Endometrial microvascular endothelial cells (primary cell): ENCODE measurements around the gene FGF19. TPM values are rescaled to one million over a fixed set of nuclear protein-coding genes. Genes with fewer than 3 reads are reported as not detected.
"Not testable (repeated sequence)": the region's sequence is repeated elsewhere in the genome, so short reads cannot be mapped to it uniquely, and the experiment has no call there.

Experiments
- in situ Hi-C: cut with HindIII; loops from 2 replicates; pipeline ENCODE4 v1.10.0; 2017; ENCODE audit warnings: low sequenced_read_pairs, low pct_unique_long_range_greater_than_20kb; ENCODE audit errors: inconsistent ontology term
- total RNA-seq: library from RNA; depleted of rRNA; stranded (reverse); fragments of >200 nt; gene quantifications from one replicate; pipeline ENCODE4 v1.2.3, GENCODE V29; 2015; ENCODE audit errors: inconsistent ontology term

Gene FGF19
- total RNA-seq, 1 donor from 2014 or later, result not detected

DNA sequence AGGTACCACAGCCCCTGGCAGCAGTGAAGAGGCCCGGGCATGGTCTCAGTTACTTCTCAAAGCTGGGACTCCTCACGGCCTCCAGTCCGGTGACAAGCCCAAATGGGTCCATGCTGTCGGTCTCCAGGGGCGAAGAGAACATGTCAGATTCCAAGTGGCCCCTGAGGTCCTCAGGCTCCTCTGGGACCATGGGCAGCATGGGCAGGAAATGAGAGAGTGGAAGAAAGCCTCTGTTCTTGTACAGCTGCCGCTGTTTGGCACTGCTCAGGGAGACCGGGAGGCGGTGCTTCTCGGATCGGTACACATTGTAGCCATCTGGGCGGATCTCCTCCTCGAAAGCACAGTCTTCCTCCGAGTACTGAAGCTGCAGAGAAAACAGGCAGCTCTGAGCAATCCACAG, 4.6 kb downstream of the FGF19 start:
- in situ Hi-C loops, result no loop called here

DNA sequence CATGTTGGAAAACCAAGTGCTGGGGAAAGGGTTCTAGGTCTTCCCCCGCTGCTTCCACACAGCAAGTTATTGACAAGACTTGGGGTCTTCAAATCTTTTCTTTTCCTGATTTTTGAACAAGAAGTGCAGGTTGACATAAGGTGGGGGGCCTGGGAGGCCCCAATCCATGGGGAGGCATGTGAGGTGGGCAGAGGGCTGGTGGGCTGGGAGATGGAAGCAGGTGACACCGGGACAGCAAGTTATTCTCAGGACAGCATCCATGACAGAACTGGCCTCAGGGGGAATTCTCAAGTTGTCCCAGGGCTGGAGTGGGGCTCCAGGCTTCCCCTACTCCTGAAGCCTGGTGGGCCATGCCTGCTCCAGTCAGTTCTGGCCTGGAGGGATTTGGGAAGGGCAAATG, 5.5 kb downstream of the FGF19 start:
- in situ Hi-C loops, result no loop called here

DNA sequence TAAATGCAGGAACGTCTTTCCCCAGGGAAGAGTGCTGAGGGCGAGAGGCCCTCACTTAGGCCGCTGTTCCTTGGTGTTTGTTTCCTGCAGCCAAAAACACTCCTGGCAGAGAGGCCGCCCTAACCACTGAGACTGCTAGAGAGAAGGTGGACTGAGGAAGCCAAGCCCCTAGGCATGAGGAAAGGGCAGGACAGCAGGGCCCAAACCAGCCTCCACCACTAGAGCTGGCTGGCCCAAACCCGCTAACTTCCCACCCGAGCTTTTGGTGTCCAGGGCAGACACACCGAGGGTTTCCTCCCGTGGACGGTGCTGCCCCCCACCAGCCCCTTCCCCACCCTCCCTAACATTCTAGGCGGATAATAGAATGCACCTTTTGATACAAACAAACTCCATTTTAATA, 6.0 kb downstream of the FGF19 start:
- in situ Hi-C loops, result no loop called here

DNA sequence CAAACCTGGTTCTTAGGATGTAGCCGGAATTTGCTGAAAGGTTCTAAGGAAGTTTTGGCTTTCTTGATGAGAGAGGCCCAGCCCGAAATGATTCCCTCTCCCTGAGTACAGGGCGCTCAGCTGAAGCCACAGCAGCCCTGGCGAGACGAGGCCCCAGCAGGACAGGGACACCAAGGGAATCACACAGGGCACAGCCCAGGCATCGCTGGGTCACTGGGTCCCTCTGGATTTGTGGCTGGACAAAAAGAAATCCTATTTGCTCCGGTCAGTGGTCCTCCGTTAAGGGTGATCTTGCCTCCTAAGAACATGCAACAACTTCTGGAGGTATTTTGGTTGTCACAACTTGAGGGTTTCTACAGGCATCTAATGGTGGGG, 6.4 kb downstream of the FGF19 start:
- in situ Hi-C loops, result no loop called here

DNA sequence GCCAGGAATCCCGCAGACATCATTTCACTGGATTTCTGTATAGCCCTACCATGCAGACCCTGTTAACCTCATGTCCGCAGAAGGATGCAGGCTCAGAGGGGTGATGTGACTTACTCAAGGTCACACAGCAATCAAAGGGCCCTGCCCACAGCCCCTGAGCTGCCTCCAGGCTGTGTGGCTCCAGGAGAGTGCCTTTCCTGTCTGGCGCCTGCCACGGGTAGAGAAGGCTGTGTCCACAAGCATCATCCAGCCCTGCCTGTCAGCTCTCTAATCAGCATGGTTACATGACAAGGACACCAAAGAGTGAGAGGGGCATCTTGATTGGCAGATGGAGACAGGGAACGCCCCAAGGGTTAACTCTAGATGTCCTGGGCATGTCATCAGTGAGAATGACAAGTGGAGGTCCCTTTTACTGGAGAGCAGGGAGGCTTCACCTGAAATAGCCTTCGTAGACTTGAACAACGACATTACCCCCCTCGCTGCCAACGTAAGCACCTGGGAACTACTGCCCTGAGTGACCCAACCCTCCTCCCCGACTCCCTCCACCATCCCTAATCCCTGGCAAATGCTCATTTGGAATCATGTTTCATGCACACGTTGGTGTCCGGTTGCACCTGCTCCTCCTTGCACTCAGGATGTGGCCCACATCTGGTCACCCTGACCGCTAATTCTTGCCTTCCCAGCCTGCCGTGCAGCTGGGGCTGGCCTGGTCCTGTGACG, 6.9 kb downstream of the FGF19 start:
- in situ Hi-C loops, result no loop called here

DNA sequence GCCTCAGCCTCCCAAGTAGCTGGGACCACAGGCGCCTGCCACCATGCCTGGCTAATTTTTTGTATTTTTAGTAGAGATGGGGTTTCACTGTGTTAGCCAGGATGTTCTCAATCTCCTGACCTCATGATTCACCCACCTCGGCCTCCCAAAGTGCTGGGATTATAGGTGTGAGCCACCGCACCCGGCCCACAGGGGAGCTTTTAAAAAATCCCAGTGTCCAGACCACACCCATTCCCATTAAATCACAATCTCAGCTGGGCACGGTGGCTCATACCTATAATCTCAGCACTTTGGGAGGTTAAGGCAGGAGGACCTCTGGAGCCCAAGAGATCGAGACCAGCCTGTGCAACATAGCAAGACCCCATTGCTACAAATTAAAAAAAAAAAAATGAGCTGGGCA, 7.8 kb downstream of the FGF19 start:
- in situ Hi-C loops, result not testable (repeated sequence)

DNA sequence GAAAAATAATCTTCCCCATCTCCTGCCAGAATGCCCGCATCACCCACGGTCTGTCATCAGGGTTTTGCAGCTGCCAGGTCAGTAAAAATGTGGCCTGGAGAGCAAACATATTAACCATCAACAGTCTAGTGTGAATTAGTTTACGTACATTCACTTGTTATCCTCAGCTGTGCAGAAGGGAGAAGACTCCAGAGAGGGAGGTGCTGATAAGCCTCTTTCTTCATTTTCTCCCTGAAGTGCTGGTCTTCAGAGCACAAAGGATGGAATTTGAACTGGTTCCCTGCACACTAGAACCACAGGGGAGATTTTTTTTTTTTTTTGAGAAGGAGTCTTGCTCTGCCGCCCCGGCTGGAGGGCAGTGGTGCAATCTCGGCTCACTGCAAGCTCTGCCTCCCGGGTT, 8.2 kb downstream of the FGF19 start:
- in situ Hi-C loops, result no loop called here

DNA sequence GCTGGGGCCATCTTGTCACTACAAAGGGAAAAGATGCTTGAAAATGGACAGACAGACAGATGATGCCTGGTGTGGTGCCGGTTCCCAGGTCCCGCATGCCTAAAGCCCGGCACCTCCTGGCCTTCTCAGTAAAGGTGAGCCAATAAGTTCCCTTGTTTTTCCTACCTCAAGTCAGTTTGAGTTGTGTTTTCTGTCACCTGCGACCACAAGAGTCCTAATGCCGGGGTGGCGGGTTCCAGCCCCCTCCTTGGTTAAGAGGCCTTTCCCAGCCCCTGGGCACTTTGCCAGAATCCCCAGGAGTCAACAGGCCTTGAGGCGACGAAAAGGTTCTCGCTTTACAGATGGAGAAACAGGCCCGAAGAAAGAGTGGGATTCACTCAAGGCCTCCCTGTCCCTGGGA, 9.0 kb downstream of the FGF19 start:
- in situ Hi-C loops, result no loop called here

DNA sequence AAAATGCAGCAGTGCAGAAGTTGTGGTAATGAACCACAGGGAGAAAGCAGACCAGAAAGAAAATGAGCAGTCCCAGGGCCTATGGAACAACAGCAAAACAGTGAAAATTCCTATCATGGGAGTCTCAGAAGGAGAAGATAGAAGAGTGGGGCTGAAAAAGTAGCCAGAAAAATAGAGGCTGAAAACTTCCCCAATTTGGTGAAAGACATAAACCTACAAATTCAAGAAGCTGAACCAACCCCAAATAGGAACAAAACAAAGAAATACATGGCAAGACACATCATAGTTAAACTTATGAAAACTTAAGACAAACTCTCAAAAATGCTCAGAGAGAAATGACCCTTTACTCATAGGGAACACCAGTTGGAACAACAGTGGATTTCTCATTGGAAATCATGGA, 11.4 kb downstream of the FGF19 start:
- in situ Hi-C loops, result no loop called here

DNA sequence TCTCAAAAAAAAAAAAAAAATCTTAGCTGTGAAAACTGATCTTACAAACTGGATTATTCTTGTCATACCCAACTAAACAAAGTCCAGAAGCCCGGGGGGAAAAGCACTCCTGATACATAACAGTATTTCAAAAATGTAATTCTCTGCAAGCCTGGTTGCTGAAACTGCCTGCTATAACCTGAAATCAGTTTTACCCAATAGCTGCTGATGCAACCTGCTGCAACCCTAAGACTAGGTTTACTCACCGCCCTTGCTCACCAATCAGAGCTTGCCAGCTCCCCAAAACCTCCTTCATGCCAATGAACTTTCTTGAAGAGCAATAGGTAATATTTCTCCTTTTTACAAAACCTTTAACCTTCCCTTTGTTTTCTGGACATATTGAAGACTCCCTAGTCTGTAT, 12.4 kb downstream of the FGF19 start:
- in situ Hi-C loops, result no loop called here

DNA sequence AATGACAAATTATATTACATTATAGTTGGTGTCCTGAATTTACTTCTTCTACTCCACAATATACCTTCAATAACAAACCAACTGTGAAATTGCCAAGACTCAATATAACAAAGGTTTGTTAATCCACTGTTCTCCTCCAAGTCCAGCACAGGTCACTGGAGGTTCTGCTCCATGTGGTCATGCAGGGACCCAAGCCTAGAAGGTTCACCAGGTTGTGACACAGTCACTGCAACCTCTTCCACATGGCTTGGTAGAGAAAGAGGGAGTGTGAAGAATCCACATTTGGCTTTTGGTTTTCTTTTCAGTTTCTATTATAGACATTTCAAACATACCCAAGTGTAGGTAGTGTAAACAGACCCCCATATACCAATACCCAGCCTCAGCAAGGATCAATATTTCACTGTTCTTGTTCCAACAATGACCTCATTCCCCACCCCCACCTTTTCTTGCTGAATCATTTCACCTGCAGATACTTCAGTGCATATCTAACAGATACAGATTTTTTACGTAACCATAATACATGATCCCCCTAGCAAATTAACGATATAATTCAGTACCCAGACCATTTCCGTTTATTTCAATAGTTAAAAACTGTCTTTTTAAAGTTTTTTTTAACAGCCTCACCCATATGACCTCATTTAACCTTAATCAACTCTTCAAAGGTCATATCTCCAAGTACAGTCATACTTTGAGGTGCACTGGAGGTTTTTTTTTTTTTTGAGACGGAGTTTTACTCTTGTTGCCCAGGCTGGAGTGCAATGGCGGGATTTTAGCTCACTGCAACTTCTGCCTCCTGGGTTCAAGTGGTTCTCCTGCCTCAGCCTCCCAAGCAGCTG, 14.1 kb downstream of the FGF19 start:
- in situ Hi-C loops, result no loop called here

DNA sequence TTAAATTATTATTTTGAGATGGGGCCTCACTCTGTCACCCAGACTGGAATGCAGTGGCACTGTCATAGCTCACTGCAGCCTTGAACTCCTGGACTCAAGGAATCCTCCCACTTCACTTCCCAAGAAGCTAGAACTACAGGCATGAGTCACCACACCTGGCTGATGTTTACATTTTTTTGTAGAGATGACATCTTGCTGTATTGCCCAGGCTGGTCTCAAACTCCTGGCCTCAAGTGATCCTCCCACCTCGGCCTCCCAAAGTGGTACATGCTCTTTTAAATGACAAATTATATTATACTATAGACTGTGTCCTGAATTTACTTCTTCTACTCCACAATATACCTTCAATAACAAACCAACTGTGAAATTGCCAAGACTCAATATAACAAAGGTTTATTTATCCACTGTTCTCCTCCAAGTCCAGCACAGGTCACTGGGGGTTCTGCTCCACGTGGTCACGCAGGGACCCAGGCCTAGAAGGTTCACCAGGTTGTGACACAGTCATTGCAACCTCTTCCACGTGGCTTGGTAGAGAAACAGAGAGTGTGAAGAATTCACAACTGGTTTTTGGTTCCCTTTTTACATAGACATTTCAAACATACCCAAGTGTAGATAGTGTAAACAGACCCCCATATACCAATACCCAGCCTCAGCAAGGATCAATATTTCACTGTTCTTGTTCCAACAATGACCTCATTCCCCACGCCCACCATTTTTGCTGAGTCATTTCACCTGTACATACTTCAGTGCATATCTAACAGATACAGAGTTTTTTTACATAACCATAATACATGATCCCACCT, 15.7 kb downstream of the FGF19 start:
- in situ Hi-C loops, result not testable (repeated sequence)

DNA sequence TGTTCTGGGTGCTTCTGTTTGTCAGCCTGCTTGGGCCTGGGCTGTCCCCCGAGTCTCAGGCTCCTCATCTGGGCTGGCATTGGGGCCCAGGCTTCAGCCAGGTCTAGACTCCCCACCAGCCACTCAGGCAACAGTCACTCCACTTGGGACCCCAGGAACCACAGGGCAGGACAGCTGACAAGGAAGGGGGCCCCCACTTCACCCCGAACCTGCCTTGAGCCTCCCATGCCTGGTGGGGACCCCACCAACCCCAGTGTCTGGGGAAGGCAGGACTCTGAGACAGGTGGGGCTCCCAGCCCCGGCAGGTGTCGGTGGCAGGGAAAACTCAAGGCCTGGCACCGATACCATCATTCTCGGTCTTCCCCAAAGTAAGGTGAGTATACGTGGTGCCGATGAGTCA, 17.0 kb downstream of the FGF19 start:
- in situ Hi-C loops, result no loop called here

DNA sequence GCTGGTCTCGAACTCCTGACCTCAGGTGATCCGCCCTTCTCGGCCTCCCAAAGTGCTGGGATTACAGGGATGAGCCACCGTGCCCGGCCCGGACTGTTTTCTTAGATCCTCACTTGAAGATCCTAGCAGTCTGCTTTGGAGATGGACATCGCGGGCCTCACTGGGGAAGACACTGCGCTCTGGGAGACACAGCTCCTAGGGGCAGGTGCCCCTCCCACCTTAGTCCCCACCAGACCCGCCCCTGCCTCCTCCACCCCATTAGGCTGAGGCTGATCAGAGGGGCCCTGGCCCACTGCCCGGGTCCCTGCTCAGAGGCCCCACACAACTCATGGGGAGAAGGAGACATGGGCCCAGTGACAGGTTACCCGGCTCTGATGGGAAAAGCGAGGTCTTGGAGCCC, 17.4 kb downstream of the FGF19 start:
- in situ Hi-C loops, result no loop called here

DNA sequence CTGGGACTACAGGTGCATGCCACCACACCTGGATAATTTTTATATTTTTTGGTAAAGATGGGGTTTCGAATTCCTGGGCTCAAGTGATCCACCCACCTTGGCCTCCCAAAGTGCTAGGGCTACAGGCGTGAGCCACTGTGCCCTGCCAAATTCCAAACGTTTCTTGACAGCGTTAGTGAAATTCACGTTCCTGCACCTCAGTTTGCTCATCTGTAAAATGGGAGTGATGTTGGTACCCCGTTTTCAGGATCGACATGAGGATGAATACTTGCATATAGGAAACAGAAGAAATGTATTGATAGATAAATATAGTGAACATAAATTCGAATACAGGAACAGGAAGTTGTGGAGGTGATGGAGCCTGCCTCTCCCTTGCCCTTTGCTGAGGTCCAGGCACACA, 18.5 kb downstream of the FGF19 start:
- in situ Hi-C loops, result no loop called here

DNA sequence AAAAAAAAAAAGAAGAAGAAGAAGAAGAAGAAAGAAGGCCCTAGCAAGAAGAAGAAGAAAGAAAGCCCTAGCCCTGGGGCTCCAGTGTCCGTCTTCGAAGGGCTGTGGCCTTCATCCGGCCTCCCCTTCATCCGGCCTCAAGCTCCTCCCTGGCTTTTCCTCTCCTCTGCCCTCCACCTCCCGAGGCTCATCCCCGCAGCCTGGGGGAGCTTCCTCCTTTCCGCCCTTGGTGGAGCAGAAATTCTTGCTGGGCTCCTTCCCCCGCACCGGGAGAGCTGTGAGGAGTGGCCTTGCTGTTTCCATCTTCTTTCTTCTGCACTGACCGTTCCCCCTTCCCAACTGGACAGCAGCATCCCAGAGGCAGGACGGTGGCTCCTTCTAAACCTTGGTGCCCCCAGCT, 19.2 kb downstream of the FGF19 start:
- in situ Hi-C loops, result no loop called here

DNA sequence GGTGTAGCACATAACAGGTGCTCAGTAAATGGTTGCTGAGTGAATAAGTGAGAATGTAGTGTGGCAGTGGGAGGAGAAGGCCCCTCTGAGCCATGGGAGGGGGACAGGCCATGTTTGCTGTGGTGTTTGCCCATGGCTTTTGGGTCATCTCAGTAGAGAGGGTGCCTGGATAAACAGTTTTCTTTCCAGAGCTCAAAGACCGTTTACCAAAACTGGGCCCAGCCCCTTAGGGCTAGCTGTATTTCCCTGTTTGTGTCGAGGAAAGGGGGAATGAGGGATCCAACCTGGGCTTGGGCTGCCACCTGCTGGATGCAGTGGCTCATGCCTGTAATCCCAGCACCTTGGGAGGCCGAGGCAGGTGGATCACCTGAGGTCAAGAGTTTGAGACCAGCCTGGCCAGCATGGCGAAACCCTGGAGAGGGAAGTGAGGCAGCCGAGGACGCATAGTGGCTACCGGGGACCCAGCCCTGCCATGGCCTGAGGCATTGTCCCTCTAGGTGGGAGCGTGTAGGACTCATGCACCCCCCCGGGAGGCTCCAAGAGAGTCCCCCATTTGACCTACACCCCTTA, 20.0 kb downstream of the FGF19 start:
- in situ Hi-C loops, result no loop called here

DNA sequence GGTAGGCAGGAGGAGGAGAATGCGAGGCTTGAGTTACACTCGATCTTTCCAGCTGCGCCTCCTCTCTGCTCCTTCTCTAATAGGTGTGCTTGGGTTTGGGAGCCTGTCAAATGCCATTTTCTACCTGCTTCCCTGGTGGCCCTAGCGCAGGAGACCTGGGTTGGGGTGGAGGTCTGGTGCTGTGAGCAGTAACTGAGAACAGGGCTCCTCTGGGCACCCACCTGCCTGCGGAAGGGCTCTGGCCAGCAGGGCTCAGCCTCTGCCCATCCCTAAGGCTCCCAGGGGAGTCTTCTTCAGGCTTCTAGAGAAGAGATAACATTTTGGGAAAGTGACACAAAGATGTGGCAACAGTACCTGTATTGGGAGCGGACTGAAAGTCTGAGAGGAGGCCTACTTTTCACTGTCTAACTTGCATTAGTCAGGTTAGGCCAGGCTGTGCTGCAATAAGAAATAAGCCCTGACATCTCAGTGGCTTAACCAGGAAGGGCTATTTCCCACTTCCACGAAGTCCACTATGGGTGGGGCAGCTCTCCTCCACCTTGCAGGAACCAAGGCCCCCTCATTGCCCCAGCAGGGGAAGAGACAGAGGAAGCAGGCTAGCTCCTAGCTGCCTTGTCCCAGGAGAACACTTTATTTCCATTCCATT, 21.0 kb downstream of the FGF19 start:
- in situ Hi-C loops, result no loop called here

DNA sequence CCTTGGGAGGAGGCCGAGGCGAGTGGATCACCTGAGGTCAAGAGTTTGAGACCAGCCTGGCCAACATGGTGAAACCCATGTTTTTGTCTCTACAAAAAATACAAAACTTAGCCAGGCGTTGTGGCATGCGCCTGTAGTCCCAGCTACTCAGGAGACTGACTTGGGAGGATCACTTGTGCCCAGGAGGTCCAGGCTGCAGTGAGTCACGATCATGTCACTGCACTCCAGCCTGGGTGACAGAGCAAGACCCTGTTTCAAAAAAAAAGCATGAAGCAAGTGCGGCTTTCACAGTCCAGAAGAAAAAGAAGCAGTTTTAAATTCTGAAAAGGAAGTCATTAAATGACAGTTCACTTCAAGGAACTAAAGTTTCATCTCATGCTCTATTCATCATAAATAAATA, 21.6 kb downstream of the FGF19 start:
- in situ Hi-C loops, result no loop called here
